ENCODE results near the gene PLEKHM3.

DNA sequence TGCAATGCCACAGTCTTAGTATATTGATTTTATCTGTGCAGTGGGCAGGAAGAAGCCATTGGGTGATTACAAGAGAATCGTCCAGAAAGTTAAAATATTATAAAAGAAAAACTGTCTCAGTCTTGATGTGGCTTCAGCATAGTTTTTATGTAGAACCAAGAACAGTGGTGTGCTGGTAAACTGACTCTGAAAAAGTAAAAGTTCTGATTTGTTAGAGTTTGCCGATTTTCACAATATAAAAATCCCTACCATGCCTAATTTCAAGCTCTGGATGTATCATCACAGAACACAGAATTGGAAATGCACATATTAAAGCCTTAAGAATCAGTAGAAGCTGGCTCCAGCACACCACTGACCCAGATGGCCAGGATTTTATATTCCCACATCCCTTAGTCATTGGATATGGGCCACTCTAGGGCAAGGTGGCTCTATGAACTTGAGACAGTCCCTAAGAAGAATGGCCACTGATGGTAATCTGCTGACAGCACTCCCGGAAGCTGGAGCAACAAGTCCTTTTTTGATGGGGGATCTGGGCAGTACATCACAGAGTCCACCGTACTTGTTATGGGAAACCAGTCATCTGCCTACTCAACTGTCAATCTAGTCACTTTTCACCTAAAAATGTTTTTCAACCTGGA, 9.3 kb upstream of the PLEKHM3 start:
- TF ChIP-seq SMC3 (IDR thresholded peaks at IDR 0.05; ENCODE audit: low read depth, low read length) = no peak
- TF ChIP-seq, protein P1, sequence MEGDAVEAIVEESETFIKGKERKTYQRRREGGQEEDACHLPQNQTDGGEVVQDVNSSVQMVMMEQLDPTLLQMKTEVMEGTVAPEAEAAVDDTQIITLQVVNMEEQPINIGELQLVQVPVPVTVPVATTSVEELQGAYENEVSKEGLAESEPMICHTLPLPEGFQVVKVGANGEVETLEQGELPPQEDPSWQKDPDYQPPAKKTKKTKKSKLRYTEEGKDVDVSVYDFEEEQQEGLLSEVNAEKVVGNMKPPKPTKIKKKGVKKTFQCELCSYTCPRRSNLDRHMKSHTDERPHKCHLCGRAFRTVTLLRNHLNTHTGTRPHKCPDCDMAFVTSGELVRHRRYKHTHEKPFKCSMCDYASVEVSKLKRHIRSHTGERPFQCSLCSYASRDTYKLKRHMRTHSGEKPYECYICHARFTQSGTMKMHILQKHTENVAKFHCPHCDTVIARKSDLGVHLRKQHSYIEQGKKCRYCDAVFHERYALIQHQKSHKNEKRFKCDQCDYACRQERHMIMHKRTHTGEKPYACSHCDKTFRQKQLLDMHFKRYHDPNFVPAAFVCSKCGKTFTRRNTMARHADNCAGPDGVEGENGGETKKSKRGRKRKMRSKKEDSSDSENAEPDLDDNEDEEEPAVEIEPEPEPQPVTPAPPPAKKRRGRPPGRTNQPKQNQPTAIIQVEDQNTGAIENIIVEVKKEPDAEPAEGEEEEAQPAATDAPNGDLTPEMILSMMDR (conservative IDR thresholded peaks at IDR 0.05; ENCODE audit: low read depth, low read length) = no peak
- no peak for TF ChIP-seq RFX5 (IDR thresholded peaks at IDR 0.05; ENCODE audit: low read depth, low read length)
- TF ChIP-seq, protein P2, sequence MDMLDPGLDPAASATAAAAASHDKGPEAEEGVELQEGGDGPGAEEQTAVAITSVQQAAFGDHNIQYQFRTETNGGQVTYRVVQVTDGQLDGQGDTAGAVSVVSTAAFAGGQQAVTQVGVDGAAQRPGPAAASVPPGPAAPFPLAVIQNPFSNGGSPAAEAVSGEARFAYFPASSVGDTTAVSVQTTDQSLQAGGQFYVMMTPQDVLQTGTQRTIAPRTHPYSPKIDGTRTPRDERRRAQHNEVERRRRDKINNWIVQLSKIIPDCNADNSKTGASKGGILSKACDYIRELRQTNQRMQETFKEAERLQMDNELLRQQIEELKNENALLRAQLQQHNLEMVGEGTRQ (IDR thresholded peaks at IDR 0.05; ENCODE audit: low read depth, low read length) = no peak
- TF ChIP-seq POLR2A (IDR thresholded peaks at IDR 0.05; ENCODE audit: low read depth, low read length) = no peak
- no peak for TF ChIP-seq MAZ (IDR thresholded peaks at IDR 0.05; ENCODE audit: borderline replicate concordance, low read depth, low read length)
- no peak for TF ChIP-seq CEBPB (IDR thresholded peaks at IDR 0.05; ENCODE audit: low read depth, low read length)
- no peak for TF ChIP-seq FOS (IDR thresholded peaks at IDR 0.05; ENCODE audit: low read depth, low read length)
- no peak for TF ChIP-seq RCOR1 (IDR thresholded peaks at IDR 0.05; ENCODE audit: insufficient replicate concordance, low read length)
- no peak for TF ChIP-seq MAFK (IDR thresholded peaks at IDR 0.05; ENCODE audit: low read depth, low read length)
- TF ChIP-seq MXI1 (IDR thresholded peaks at IDR 0.05; ENCODE audit: borderline replicate concordance, low read depth, low read length) = no peak

All from IMR-90 (cell line).